K562 (cell line): ENCODE results near the gene PRDX2. TPM values are rescaled to one million over a fixed set of nuclear protein-coding genes. Genes with fewer than 3 reads are reported as not detected.

Source experiments
- ATAC-seq: fragments of 200-7000 bp; cut with Tn5 transposase; 3 replicates; pipeline ENCODE4 v1.9.1; 2020; ENCODE audit warnings: moderate library complexity
- BruUV-seq: library from RNA; stranded (reverse); fragments of 400-500 nt; replicated peaks from 2 replicates; lab custom pipeline; 2021; lab: Mats Ljungman, UMichigan
- CTCF ChIA-PET: fragments of 300-600 bp; formaldehyde crosslinking; extraction: SDS; loops from one replicate; lab custom pipeline; 2021; ENCODE audit warnings: low intra/inter-chr PET ratio; lab: Yijun Ruan, JAX
- POLR2A ChIA-PET: fragments of 300-600, 350-650 bp; sonication (Branson Sonifier 250); formaldehyde crosslinking; extraction: SDS; loops from one replicate; lab custom pipeline; 2021; ENCODE audit warnings: antibody characterized with exemption, inconsistent platforms; lab: Yijun Ruan, JAX
- DNase-seq, 4 experiments: peaks; one replicate each; pipeline versions ENCODE4 v3.0.0 to v3.0.0-alpha.2; 2011 to 2018; ENCODE audit warnings: low spot score in 3 of 4, mixed read lengths in 3 of 4; ENCODE audit errors: extremely low read depth in 1 of 4
- FAIRE-seq: peaks from 2 replicates; lab custom pipeline; 2011; peaks lifted over from hg19 to GRCh38; lab: Jason Lieb, UNC
- H2AFZ ChIP-seq: 2 replicates; pipeline ENCODE4 v1.6.0; 2011; ENCODE audit warnings: low read depth, low read length, control low read depth, inconsistent platforms
- H3K27ac ChIP-seq: fragments of 200-600 bp; 3 replicates; pipeline ENCODE4 v1.8.0; 2011; ENCODE audit warnings: low read depth, mild to moderate bottlenecking, control low read depth, inconsistent platforms, low read length, moderate library complexity, mixed read lengths; ENCODE audit errors: extremely low read depth
- H3K27me3 ChIP-seq, 2 experiments: fragments of 300-600 bp in 1 of 2; 2 replicates in 1 of 2; 3 replicates in 1 of 2; pipeline versions ENCODE4 v1.6.0 to v1.8.0; 2011; ENCODE audit warnings: inconsistent platforms in 2 of 2, low read length in 2 of 2, mild to moderate bottlenecking in 1 of 2, mixed read lengths in 1 of 2, moderate library complexity in 1 of 2; ENCODE audit not compliant: control insufficient read depth in 2 of 2, insufficient read depth in 2 of 2
- H3K36me3 ChIP-seq: fragments of 300-600 bp; 3 replicates; pipeline ENCODE4 v1.8.0; 2011; ENCODE audit warnings: mild to moderate bottlenecking, low read length, inconsistent platforms; ENCODE audit not compliant: control insufficient read depth, insufficient read depth
- H3K4me1 ChIP-seq, 2 experiments: fragments of 200-600 bp in 1 of 2; replicated peaks in 1 of 2; 2 replicates in 1 of 2; 3 replicates in 1 of 2; pipeline versions ENCODE4 v1.5.1 to v1.8.0; 2011; ENCODE audit warnings: inconsistent platforms in 2 of 2, low read length in 2 of 2, mild to moderate bottlenecking in 1 of 2, mixed read lengths in 1 of 2, moderate library complexity in 1 of 2; ENCODE audit not compliant: control insufficient read depth in 2 of 2, insufficient read depth in 2 of 2
- H3K4me2 ChIP-seq: 2 replicates; pipeline ENCODE4 v1.6.1; 2011; ENCODE audit warnings: low read length, control low read depth, inconsistent platforms, mixed read lengths; ENCODE audit not compliant: insufficient read depth
- H3K4me3 ChIP-seq: fragments of 200-600 bp; sonication (generic), shearing (Covaris generic); 2 replicates; pipeline ENCODE4 v1.5.1; 2016; ENCODE audit warnings: control low read depth, inconsistent platforms
- H3K79me2 ChIP-seq: fragments of 200-600 bp; 3 replicates; pipeline ENCODE4 v1.8.0; 2011; ENCODE audit warnings: low read length, inconsistent platforms; ENCODE audit not compliant: control insufficient read depth, insufficient read depth
- H3K9ac ChIP-seq, 2 experiments: 2 replicates each; pipeline versions ENCODE4 v1.6.0 to v1.6.1; 2011; ENCODE audit warnings: low read depth in 2 of 2, low read length in 2 of 2, control low read depth in 1 of 2, inconsistent platforms in 1 of 2, mild to moderate bottlenecking in 1 of 2, mixed read lengths in 1 of 2; ENCODE audit not compliant: insufficient read depth in 1 of 2
- H3K9me1 ChIP-seq: one replicate; pipeline ENCODE4 v1.6.0; 2011; ENCODE audit warnings: inconsistent platforms, mild to moderate bottlenecking, low read length, moderate library complexity; ENCODE audit not compliant: control insufficient read depth, insufficient read depth
- H3K9me3 ChIP-seq: replicated peaks from 2 replicates; pipeline ENCODE4 v1.5.1; 2011; ENCODE audit warnings: low read depth, low read length, inconsistent platforms; ENCODE audit not compliant: control insufficient read depth, insufficient read depth
- H4K20me1 ChIP-seq: replicated peaks from 2 replicates; pipeline ENCODE4 v1.6.1; 2011; ENCODE audit warnings: low read length, inconsistent platforms, mixed read lengths; ENCODE audit not compliant: control insufficient read depth, insufficient read depth
- ATF7 ChIP-seq: fragments of 450-650 bp; IDR thresholded peaks from 2 replicates; pipeline ENCODE4 v1.7.1; 2014; ENCODE audit warnings: mild to moderate bottlenecking, moderate library complexity
- CXXC5 ChIP-seq: fragments of 250-450 bp; sonication (Bioruptor Pico); IDR thresholded peaks from 2 replicates; pipeline ENCODE4 v1.8.0; 2022; ENCODE audit warnings: inconsistent platforms, mild to moderate bottlenecking, moderate library complexity
- DNMT1 ChIP-seq: fragments of 450-650 bp; IDR thresholded peaks from 2 replicates; pipeline ENCODE4 v1.6.1; 2016; ENCODE audit warnings: antibody characterized with exemption, mild to moderate bottlenecking
- E2F3 ChIP-seq: fragments of 250-450 bp; sonication (Bioruptor Pico); IDR thresholded peaks from 2 replicates; pipeline ENCODE4 v1.4.0; 2020; ENCODE audit warnings: mild to moderate bottlenecking
- ETS2 ChIP-seq: IDR thresholded peaks from 2 replicates; pipeline ENCODE4 v1.6.1; 2016; ENCODE audit warnings: borderline replicate concordance, missing genetic modification characterization, mild to moderate bottlenecking, moderate library complexity, missing compliant biosample characterization; ENCODE audit not compliant: poor library complexity, severe bottlenecking
- GTF2F1 ChIP-seq: IDR thresholded peaks from 2 replicates; pipeline ENCODE4 v1.6.1; 2011; ENCODE audit warnings: low read depth, low read length, improper control_type of control experiment
- MIER1 ChIP-seq: fragments of 450-650 bp; IDR thresholded peaks from 2 replicates; pipeline ENCODE4 v1.6.1; 2016; ENCODE audit warnings: antibody characterized with exemption, mild to moderate bottlenecking, low read depth
- POU5F1 ChIP-seq: fragments of 150-350 bp; IDR thresholded peaks from 2 replicates; pipeline ENCODE4 v1.6.1; 2014; ENCODE audit warnings: borderline replicate concordance, low read length, low read depth, mild to moderate bottlenecking; ENCODE audit not compliant: partially characterized antibody
- RNF2 ChIP-seq: sonication (generic); IDR thresholded peaks from 2 replicates; pipeline ENCODE4 v1.6.1; 2016
- SMAD4 ChIP-seq: fragments of 250-450 bp; sonication (Bioruptor Pico); conservative IDR thresholded peaks from 2 replicates; pipeline ENCODE4 v1.8.0; 2021; ENCODE audit warnings: inconsistent platforms, mild to moderate bottlenecking, moderate library complexity
- SMARCE1 ChIP-seq: fragments of 450-650 bp; IDR thresholded peaks from 2 replicates; pipeline ENCODE4 v1.7.1; 2016; ENCODE audit warnings: mild to moderate bottlenecking
- TAF1 ChIP-seq: IDR thresholded peaks from 2 replicates; pipeline ENCODE4 v1.6.1; 2011; ENCODE audit warnings: mild to moderate bottlenecking, low read length, moderate library complexity; ENCODE audit not compliant: insufficient read depth, control insufficient read depth, severe bottlenecking; ENCODE audit errors: extremely low read depth
- YBX1 ChIP-seq: fragments of 450-650 bp; IDR thresholded peaks from 2 replicates; pipeline ENCODE4 v1.7.1; 2016; ENCODE audit warnings: mild to moderate bottlenecking
- ZNF140 ChIP-seq: fragments of 250-450 bp; sonication (Bioruptor Pico); IDR thresholded peaks from 2 replicates; pipeline ENCODE4 v1.8.0; 2021; ENCODE audit warnings: moderate library complexity, mild to moderate bottlenecking, inconsistent platforms
- ZNF217 ChIP-seq: sonication (generic); formaldehyde crosslinking; IDR thresholded peaks from 2 replicates; pipeline ENCODE4 v1.8.0; 2022; ENCODE audit warnings: mild to moderate bottlenecking, missing genetic modification reagents
- WGBS: fragments of 100-300 bp; shearing (Covaris generic); methylation state at CpG from one replicate; pipeline ENCODE4 v1.1.6; 2016; ENCODE audit warnings: low coverage, mixed read lengths; ENCODE audit not compliant: insufficient coverage; ENCODE audit errors: missing lambda C conversion rate; 5-methylcytosine and 5-hydroxymethylcytosine counted together
- in situ Hi-C: fragments of 300-500 bp; cut with MboI; formaldehyde crosslinking; loops from 4 replicates; pipeline ENCODE4 v1.15.0; 2018; ENCODE audit warnings: inconsistent platforms, mixed read lengths
- intact Hi-C: fragments of 100-400 bp; cut with micrococcal nuclease; formaldehyde crosslinking; loops from 2 replicates; pipeline ENCODE4 v1.14.2; 2022
- polyA plus RNA-seq, 8 experiments: library from polyadenylated mRNA; depleted of rRNA in 4 of 8; stranded (reverse) in 5 of 8; unstranded in 3 of 8; fragments of >200 nt; fragmentation: Nextera tagmentation in 2 of 8; fragmentation: Illumina TruSeq in 1 of 8; extraction: Ambion mirVana in 2 of 8; extraction: Trizol in 1 of 8; gene quantifications; 2 replicates each; pipeline versions ENCODE4 v1.2.1 to v1.2.3, GENCODE V29; 2011 to 2014; ENCODE audit warnings: inconsistent platforms in 1 of 8, missing spikeins in 1 of 8
- total RNA-seq, 7 experiments: library from RNA; depleted of rRNA in 6 of 7; stranded (reverse); fragments of >200 nt in 6 of 7; fragmentation: Illumina TruSeq in 2 of 7; extraction: Trizol in 2 of 7; gene quantifications; 2 replicates each; pipeline versions ENCODE4 v1.2.1 to v1.2.3, GENCODE V29; 2011 to 2021; ENCODE audit warnings: low replicate concordance in 1 of 7
- TF ChIP-seq, protein P1 (sequence below), 2 experiments: fragments of 200-800 bp in 1 of 2; sonication (Bioruptor generic) in 1 of 2; sonication (generic) in 1 of 2; formaldehyde crosslinking in 1 of 2; IDR thresholded peaks in 1 of 2; conservative IDR thresholded peaks in 1 of 2; 2 replicates each; pipeline versions ENCODE4 v1.5.0 to v1.6.1; 2016 to 2020; ENCODE audit warnings: missing compliant biosample characterization in 1 of 2, missing genetic modification characterization in 1 of 2, missing genetic modification reagents in 1 of 2
- TF ChIP-seq, protein P2 (sequence below): fragments of 250-450 bp; sonication (Bioruptor Pico); IDR thresholded peaks from 2 replicates; pipeline ENCODE4 v1.4.0; 2020
- TF ChIP-seq, protein P3 (sequence below), 2 experiments: fragments of 250-450 bp in 1 of 2; fragments of 450-650 bp in 1 of 2; sonication (Bioruptor Pico) in 1 of 2; IDR thresholded peaks; 2 replicates each; pipeline versions ENCODE4 v1.6.1 to v1.8.0; 2016 to 2021; ENCODE audit warnings: mild to moderate bottlenecking in 2 of 2, moderate library complexity in 2 of 2, missing compliant biosample characterization in 1 of 2, missing genetic modification characterization in 1 of 2

PRDX2 gene
- total and polyA plus RNA-seq, 9 of the 15 experiments (the other 6 are each of a cell fraction or from before 2014, with no cell fraction given) = 206 to 1,183 (median 415) TPM

DNA sequence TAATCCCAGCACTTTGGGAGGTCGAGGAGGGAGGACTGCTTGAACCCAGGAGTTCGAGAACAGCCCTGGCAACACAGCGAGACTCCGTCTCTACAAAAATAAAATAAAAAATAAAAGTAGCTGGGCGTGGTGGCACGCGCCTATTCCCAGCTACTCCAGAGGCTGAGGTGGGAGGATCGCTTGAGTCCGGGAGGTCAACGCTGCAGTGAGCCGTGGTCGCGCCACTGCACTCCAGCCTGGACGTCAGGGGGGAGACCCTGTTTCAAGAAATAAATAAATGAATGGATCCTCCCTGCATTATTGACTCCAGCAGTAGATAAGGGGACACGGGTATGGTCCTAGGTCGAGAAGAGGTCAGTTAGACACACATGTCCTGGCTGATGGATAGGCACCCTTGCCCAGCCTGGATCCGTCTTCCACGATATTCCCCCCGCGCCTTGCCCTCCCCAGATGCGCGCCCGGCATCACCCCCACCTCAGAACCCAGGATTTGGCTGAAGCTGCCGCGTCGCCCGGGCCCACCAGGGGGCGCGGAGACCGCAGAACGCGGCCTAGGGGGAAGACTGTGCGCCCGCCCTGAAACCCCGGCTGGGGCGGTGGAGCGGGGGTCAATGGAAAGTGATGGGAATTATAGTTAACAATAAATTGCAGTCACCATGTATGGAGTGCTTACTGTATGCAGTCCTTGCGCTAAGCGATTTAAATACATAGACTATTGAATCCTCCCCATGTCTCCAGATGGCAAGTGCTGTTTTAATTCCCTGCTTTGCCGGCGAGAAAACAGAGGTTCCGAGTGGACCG, 24.2 kb downstream of the PRDX2 start:
- BruUV-seq = no TSS peak
- TF ChIP-seq ZNF217 = no peak
- TF ChIP-seq SMAD4 (CRISPR knock-in tag) = peak; percentile 51
- TF ChIP-seq YBX1 = no peak
- TF ChIP-seq DNMT1 = no peak
- TF ChIP-seq CXXC5 (CRISPR knock-in tag) = peak; percentile 58
- TF ChIP-seq ZNF140 (CRISPR knock-in tag) = no peak
- TF ChIP-seq, protein P1, sequence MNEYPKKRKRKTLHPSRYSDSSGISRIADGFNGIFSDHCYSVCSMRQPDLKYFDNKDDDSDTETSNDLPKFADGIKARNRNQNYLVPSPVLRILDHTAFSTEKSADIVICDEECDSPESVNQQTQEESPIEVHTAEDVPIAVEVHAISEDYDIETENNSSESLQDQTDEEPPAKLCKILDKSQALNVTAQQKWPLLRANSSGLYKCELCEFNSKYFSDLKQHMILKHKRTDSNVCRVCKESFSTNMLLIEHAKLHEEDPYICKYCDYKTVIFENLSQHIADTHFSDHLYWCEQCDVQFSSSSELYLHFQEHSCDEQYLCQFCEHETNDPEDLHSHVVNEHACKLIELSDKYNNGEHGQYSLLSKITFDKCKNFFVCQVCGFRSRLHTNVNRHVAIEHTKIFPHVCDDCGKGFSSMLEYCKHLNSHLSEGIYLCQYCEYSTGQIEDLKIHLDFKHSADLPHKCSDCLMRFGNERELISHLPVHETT (CRISPR knock-in tag; conservative IDR thresholded peaks at IDR 0.05 in 1 of 2, IDR thresholded peaks at IDR 0.05 in 1 of 2) = 0 out of 4 replicates have a peak, but pooled peaks of 1 of the 2 experiments have one; percentile 1
- no peak for TF ChIP-seq TAF1
- TF ChIP-seq RNF2 = no peak
- TF ChIP-seq POU5F1 = no peak
- TF ChIP-seq ETS2 (tag) = no peak
- TF ChIP-seq SMARCE1 = no peak
- peak; percentile 28; the same call in 1 of the 2 replicates for TF ChIP-seq ATF7
- TF ChIP-seq, protein P2, sequence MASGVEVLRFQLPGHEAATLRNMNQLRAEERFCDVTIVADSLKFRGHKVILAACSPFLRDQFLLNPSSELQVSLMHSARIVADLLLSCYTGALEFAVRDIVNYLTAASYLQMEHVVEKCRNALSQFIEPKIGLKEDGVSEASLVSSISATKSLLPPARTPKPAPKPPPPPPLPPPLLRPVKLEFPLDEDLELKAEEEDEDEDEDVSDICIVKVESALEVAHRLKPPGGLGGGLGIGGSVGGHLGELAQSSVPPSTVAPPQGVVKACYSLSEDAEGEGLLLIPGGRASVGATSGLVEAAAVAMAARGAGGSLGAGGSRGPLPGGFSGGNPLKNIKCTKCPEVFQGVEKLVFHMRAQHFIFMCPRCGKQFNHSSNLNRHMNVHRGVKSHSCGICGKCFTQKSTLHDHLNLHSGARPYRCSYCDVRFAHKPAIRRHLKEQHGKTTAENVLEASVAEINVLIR (CRISPR knock-in tag) = no peak
- TF ChIP-seq, protein P3, sequence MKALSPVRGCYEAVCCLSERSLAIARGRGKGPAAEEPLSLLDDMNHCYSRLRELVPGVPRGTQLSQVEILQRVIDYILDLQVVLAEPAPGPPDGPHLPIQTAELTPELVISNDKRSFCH (CRISPR knock-in tag; IDR thresholded peaks at IDR 0.05) = no peak
- TF ChIP-seq, protein P3 (tag; IDR thresholded peaks at IDR 0.05) = no peak
- TF ChIP-seq GTF2F1 = no peak
- TF ChIP-seq MIER1 = no peak
- TF ChIP-seq E2F3 (CRISPR knock-in tag) = no peak

More for the DNA sequence above, 24.2 kb downstream of the PRDX2 start:
- Histone ChIP-seq H3K79me2 (peaks cover 6% of the 10 kb centered on the region; the same call in 1 of the 3 replicates), H3K4me2 (peak overlapping the region; percentile 85), H3K27ac (peak overlapping the region; percentile 68), H3K9me3 (no peaks in the 10 kb centered on the region), H3K27me3 (no peaks in the 10 kb centered on the region), H3K36me3 (no peaks in the 10 kb centered on the region), H4K20me1 (no peaks in the 10 kb centered on the region), H3K4me1 (peaks cover 23 to 56% of the 10 kb centered on the region in 2 experiments; a peak in 4 of 5 replicates), H3K9me1 (no peaks in the 10 kb centered on the region), H3K9ac (peak overlapping the region; percentile 59 to 89; a peak in 3 of 4 replicates), H2AFZ (peak overlapping the region; percentile 83), H3K4me3 (peak overlapping the region; percentile 37)
- intact Hi-C loops (loop anchor here (1.0 to 5.0 kb wide), 2 partner anchors 19 to 65 kb away; no protein-coding TSS in a partner anchor), in situ Hi-C loops (no loop called here)
- CTCF ChIA-PET = interaction anchor here (1.1 to 4.1 kb wide), 3 partner anchors 17 to 70 kb away, joined by 3 to 30 read pairs (median 3); no protein-coding TSS in a partner anchor
- FAIRE-seq = peak; percentile 37
- POLR2A ChIA-PET = interaction anchor here (0.5 to 4.1 kb wide), 11 partner anchors 11 to 353 kb away, joined by 3 to 44 read pairs (median 3); partner anchors contain the start of genes GET3, JUNB, PRDX2 and THSD8
- 13% methylated on average over 41 of the region's 43 CpGs for WGBS
- ATAC-seq = peak; percentile 76
- peak; percentile 72 to 89 (median 78) for DNase-seq
